HepG2 (cell line): ENCODE results near the gene ERO1A. TPM values are rescaled to one million over a fixed set of nuclear protein-coding genes. Genes with fewer than 3 reads are reported as not detected.

Source experiments
- CREM ChIP-seq, 2 experiments: sonication (generic) in 1 of 2; formaldehyde crosslinking in 1 of 2; IDR thresholded peaks; 2 replicates each; pipeline versions ENCODE4 v1.4.0 to v1.6.1; 2016 to 2020; ENCODE audit warnings: antibody characterized with exemption in 1 of 2, mild to moderate bottlenecking in 1 of 2, missing genetic modification reagents in 1 of 2
- DNMT1 ChIP-seq: sonication (generic); formaldehyde crosslinking; IDR thresholded peaks from 2 replicates; pipeline ENCODE4 v1.5.1; 2020; ENCODE audit warnings: mild to moderate bottlenecking, missing genetic modification reagents
- GMEB1 ChIP-seq: sonication (generic); formaldehyde crosslinking; IDR thresholded peaks from 2 replicates; pipeline ENCODE4 v1.5.1; 2020; ENCODE audit warnings: missing genetic modification reagents, mild to moderate bottlenecking, borderline replicate concordance
- IRF2 ChIP-seq: IDR thresholded peaks from 2 replicates; pipeline ENCODE4 v1.6.1; 2018; ENCODE audit warnings: missing genetic modification reagents, missing compliant biosample characterization
- KDM5A ChIP-seq: fragments of 200-600 bp; sonication (generic); IDR thresholded peaks from 2 replicates; pipeline ENCODE4 v1.7.0; 2018; ENCODE audit warnings: antibody characterized with exemption, mild to moderate bottlenecking, low read length, borderline replicate concordance
- NCOA1 ChIP-seq: sonication (generic); formaldehyde crosslinking; IDR thresholded peaks from 2 replicates; pipeline ENCODE4 v1.9.0; 2021; ENCODE audit warnings: missing genetic modification reagents
- PAWR ChIP-seq: sonication (generic); formaldehyde crosslinking; IDR thresholded peaks from 2 replicates; pipeline ENCODE4 v1.4.0; 2020; ENCODE audit warnings: missing genetic modification reagents, mild to moderate bottlenecking, borderline replicate concordance
- PHF20 ChIP-seq: sonication (generic); formaldehyde crosslinking; IDR thresholded peaks from 2 replicates; pipeline ENCODE4 v1.5.0; 2020; ENCODE audit warnings: mild to moderate bottlenecking, missing genetic modification reagents
- SP2 ChIP-seq: sonication (generic); formaldehyde crosslinking; IDR thresholded peaks from 2 replicates; pipeline ENCODE4 v1.5.1; 2020; ENCODE audit warnings: mild to moderate bottlenecking, missing genetic modification reagents
- ZBTB21 ChIP-seq: sonication (generic); formaldehyde crosslinking; IDR thresholded peaks from 2 replicates; pipeline ENCODE4 v1.4.0; 2020; ENCODE audit warnings: missing genetic modification reagents
- ZBTB40 ChIP-seq, 2 experiments: fragments of 450-650 bp in 1 of 2; sonication (generic) in 1 of 2; formaldehyde crosslinking in 1 of 2; IDR thresholded peaks; 2 replicates each; pipeline versions ENCODE4 v1.6.1 to v1.8.0; 2016 to 2022; ENCODE audit warnings: antibody characterized with exemption in 1 of 2, mild to moderate bottlenecking in 1 of 2, missing genetic modification reagents in 1 of 2
- ZFP41 ChIP-seq: sonication (generic); formaldehyde crosslinking; IDR thresholded peaks from 2 replicates; pipeline ENCODE4 v1.4.0; 2020; ENCODE audit warnings: mild to moderate bottlenecking, missing genetic modification reagents, borderline replicate concordance
- ZNF138 ChIP-seq: sonication (generic); formaldehyde crosslinking; IDR thresholded peaks from 2 replicates; pipeline ENCODE4 v1.5.0; 2020; ENCODE audit warnings: mild to moderate bottlenecking, low read depth, missing genetic modification reagents
- ZNF652 ChIP-seq: IDR thresholded peaks from 2 replicates; pipeline ENCODE4 v1.6.1; 2016; ENCODE audit warnings: low read depth, borderline replicate concordance
- ZNF781 ChIP-seq: sonication (generic); formaldehyde crosslinking; IDR thresholded peaks from 2 replicates; pipeline ENCODE4 v1.5.1; 2020; ENCODE audit warnings: borderline replicate concordance, mild to moderate bottlenecking, missing genetic modification reagents; ENCODE audit errors: not compliant biosample characterization
- ZNF841 ChIP-seq: sonication (generic); formaldehyde crosslinking; IDR thresholded peaks from 2 replicates; pipeline ENCODE4 v1.8.1; 2023; ENCODE audit warnings: missing genetic modification reagents, borderline replicate concordance
- ZNF878 ChIP-seq: sonication (generic); formaldehyde crosslinking; IDR thresholded peaks from 2 replicates; pipeline ENCODE4 v1.8.1; 2023; ENCODE audit warnings: mild to moderate bottlenecking, missing genetic modification reagents, moderate library complexity
- polyA plus RNA-seq, 8 experiments: library from polyadenylated mRNA; depleted of rRNA in 3 of 8; stranded (reverse) in 7 of 8; unstranded in 1 of 8; fragments of >200 nt; fragmentation: Illumina TruSeq in 4 of 8; extraction: Trizol in 4 of 8; gene quantifications; 2 replicates each; pipeline versions ENCODE4 v1.2.1 to v1.2.3, GENCODE V29; 2011 to 2016; ENCODE audit warnings: low read depth in 4 of 8, missing spikeins in 1 of 8, mixed read lengths in 1 of 8; ENCODE audit not compliant: insufficient read depth in 1 of 8
- total RNA-seq, 5 experiments: library from RNA; depleted of rRNA; stranded (reverse); fragments of >200 nt; fragmentation: Illumina TruSeq; extraction: Trizol; gene quantifications; 2 replicates each; pipeline ENCODE4 v1.2.3, GENCODE V29; 2016; ENCODE audit warnings: low read depth in 1 of 5

The ERO1A gene
- total and polyA plus RNA-seq, 2 of the 13 experiments (the other 11 are each of a cell fraction or from before 2014, with no cell fraction given) = 60.3 to 137 TPM

- TF ChIP-seq ZBTB40 (IDR thresholded peaks at IDR 0.05) = no peak
- peak; percentile 81 for TF ChIP-seq ZBTB40 (CRISPR knock-in tag; IDR thresholded peaks at IDR 0.05)
- TF ChIP-seq ZNF781 = peak; percentile 66
- TF ChIP-seq DNMT1 (CRISPR knock-in tag) = no peak
- TF ChIP-seq ZBTB21 = peak; percentile 30
- peak; percentile 49; the same call in 1 of the 2 replicates for TF ChIP-seq IRF2 (CRISPR knock-in tag)
- no peak for TF ChIP-seq ZFP41
- no peak for TF ChIP-seq ZNF841 (CRISPR knock-in tag)
- peak; percentile 64; the same call in 1 of the 2 replicates for TF ChIP-seq NCOA1 (CRISPR knock-in tag)
- TF ChIP-seq ZNF878 = peak; percentile 44; the same call in 1 of the 2 replicates
- TF ChIP-seq GMEB1 (CRISPR knock-in tag) = peak; percentile 54; the same call in 1 of the 2 replicates
- peak; percentile 64 for TF ChIP-seq SP2 (CRISPR knock-in tag)
- peak; percentile 10; the same call in 1 of the 2 replicates for TF ChIP-seq CREM (IDR thresholded peaks at IDR 0.05)
- no peak for TF ChIP-seq CREM (CRISPR knock-in tag; IDR thresholded peaks at IDR 0.05)
- no peak for TF ChIP-seq PAWR (CRISPR knock-in tag)
- TF ChIP-seq PHF20 = peak; percentile 72
- TF ChIP-seq KDM5A = peak; percentile 80
- 0 out of 2 replicates have a peak, but pooled peaks have one; percentile 12 for TF ChIP-seq ZNF652 (CRISPR knock-in tag)
- TF ChIP-seq ZNF138 = peak; percentile 82; the same call in 1 of the 2 replicates
Measured at GRCh38 chr14:52706724-52707706, 11.7 kb upstream of the ERO1A start, which contains the start of gene PSMC6 (continued).
